HG03060 (cell line): ENCODE data around the gene KCTD10.

Experiments
- ATAC-seq: cut with Tn5 transposase; IDR thresholded peaks from one replicate; pipeline ENCODE4 v1.9.1; 2021; ENCODE audit warnings: low read depth, moderate number of reproducible peaks; ENCODE audit not compliant: unreplicated experiment

KCTD10 gene

DNA sequence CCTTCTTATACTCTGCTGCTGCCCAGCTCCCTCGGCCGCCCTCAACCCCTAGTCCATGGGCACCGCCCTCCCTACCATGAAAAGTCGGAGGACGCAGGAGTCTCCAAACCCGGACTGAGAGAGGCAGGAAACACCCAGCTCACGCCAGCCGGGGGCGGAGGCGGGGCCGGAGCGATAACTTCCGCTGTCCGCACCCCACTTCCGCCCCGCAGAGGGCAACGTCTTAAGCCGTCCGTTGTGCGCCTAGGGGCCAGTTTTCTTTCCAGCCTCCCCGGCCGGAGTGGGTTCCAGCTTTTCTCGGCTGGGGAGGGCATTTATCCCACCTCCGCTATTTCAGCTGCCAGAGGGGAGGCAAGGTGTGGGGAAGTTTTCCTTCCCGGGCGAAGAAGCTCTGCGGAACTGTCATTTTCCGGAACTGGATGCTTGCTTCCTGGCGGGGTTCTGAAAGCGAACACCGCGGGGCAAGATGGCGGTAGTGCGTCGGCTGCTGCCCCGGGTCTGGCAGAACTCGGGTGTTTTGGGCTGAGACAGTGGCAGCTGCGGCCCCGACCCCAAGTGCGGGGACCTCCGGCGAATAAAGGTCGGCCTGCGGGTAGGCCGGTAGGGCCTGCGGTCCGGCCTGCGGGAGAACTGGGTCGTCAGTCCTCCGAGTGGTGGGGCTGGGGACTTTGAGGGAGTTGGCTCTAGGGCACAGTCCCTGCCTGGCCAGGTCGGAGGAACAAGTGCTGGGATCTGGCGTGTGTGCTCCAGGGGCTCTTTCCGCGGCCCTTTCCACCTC lies at the start of gene KCTD10, which contains the start of gene UBE3B:
KCTD10 (minus strand) TSS at position 116 of the 778 bp plus-strand sequence; CDS start at position 78, 38 bp downstream.
UBE3B (plus strand) TSS at position 450 of the 778 bp plus-strand sequence. CDS start 5,918 bp downstream, outside the sequence.
- ATAC-seq = peak; percentile 72

- ATAC-seq = no peak
Observed at GRCh38 chr12:109525279-109525585, 48.1 kb upstream of the KCTD10 start.

DNA sequence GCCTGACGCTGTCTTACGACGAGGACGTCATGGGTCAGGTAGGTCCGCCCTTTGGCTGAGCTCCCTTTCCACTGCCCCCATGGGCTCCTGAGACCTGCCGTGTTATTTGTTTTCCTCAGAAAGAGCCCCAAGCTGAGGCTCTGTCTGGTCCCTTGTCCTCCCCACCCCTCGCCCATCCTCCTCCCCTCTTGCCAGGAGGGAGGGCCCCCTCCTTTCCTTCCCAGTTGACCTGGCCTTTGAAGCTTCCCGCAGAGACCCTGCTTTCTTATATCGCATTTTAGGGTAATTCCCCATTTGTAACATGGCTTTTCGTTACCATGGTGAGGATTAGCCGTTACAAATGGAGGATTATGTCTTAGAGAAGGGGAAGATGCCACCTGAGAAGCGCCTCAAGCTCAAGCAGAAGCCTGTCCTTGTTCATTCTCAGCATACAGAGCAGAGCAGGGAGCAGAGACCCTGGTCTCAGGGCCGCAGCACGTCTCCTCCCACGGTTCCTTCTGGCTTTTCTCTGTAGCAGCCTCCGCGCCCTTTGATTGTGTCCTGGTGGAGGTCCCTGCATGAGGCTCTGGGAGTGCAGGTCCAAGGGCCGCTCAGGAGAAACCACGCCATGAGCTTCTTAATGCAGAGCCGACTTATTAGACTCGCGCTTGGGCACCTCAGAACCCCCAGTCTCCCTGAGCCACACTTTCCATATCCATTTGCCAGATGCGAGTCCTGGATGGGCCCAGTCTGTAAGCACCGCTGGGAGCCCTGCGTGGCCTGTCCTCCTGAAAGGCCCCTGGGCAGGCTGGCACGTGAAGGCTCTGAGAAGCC lies 47.6 kb upstream of the KCTD10 start:
- ATAC-seq = no peak

- no peak for ATAC-seq
Observed at GRCh38 chr12:109523504-109523903, 46.4 kb upstream of the KCTD10 start.

GRCh38 chr12:109523071-109523470 lies 46.0 kb upstream of the KCTD10 start:
- no peak for ATAC-seq

- ATAC-seq = no peak
Observed at GRCh38 chr12:109521831-109522230, 44.7 kb upstream of the KCTD10 start.

DNA sequence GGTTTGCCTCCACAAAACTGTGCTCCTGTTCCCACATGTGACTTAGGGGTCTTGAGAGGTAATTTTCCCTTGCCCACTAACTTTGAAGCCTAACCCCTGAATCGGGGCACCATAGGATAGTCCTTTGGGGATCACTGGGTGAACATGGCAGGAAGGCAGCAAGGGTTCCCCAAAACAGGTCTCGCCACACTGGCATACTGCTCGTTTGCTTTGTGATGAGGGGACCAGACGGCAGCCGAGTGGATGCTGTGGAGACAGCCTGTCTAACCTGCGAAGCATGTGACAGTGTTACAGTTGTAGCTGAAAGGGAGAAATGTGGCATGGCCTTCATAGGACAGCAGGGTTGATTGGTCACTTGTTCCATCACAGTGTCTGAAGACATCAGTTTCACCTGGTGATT lies 42.7 kb upstream of the KCTD10 start:
- ATAC-seq = no peak

- no peak for ATAC-seq
Observed at GRCh38 chr12:109518820-109519665, 41.9 kb upstream of the KCTD10 start.

DNA sequence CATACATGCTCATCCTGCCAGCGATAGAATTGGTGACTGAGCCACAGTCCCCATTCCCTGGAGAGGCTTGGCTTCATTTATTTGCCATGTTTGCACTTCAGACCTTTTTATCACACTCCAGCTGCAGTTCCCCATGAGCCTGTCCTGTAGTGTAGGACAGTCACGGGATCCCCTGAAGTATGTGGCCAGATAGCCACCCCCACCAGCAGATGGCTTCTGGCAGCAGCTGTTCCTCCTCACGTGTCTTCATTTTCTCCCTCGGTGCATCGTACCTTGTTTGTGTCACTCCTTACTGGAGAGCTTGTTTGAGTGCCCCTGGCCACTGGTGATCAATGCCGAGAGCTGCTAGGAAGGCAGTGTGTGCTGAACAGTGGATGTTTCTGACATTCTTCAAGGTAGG lies 40.5 kb upstream of the KCTD10 start:
- no peak for ATAC-seq

DNA sequence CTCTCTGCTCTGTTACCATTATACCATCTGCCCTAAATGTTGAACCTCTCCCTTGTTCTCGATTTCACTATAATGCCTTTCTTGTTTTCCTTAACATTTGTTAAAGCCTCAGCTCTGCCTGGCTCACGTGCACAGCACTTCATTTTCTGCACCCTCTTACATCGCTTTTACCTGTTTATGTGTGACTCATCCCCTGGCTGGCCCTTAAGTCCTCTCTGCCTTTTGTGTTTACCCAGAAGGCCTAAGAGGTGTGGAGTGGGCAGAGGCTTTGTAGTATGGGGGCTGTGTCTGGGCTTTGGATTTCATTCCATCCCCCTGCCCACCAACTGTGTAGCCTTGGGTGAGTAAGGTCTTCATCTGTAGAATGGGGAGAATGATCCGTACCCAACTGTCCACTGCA lies 36.9 kb upstream of the KCTD10 start:
- no peak for ATAC-seq

- ATAC-seq = no peak
Observed at GRCh38 chr12:109513051-109513450, 36.0 kb upstream of the KCTD10 start.

DNA sequence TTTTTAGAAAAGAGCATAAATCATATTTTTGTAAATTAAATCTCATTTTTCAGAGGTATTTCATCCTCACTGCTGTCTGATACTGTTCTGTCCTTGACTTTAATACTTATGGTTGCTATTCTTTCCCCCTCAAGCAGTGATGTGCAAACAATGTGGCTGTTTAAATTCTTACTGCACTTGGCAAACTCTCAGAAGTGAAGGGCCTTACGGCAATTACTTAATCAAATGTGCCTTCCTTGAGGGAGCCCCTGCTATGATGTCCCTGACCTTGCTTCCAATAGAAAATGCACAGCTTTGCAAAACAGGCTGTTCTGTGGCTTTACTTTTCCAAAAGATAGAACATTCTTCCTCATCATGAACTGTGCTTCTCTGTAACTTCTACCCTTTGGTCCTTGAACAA lies 35.5 kb upstream of the KCTD10 start:
- ATAC-seq = no peak

DNA sequence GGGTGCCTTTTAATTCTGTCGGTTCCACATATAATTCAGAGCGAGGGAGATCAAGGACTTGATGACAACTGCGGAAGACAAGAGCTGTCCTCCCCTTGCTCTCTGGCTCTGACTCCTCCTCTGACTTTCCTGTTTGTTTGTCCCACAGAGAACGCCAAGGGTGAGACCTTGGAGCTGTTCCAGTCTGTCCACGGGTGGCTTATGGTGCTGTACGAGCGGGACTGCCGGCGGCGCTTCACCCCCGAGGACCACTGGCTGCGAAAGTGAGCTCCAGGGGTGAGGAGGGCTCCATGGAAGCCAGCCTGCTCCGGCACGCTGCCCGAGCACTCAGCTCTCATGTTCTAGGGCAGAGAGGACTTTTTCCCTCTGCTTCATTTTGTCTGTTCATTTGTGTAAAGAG lies 33.1 kb upstream of the KCTD10 start:
- ATAC-seq = no peak

- no peak for ATAC-seq
Observed at GRCh38 chr12:109504068-109504467, 27.0 kb upstream of the KCTD10 start.

DNA sequence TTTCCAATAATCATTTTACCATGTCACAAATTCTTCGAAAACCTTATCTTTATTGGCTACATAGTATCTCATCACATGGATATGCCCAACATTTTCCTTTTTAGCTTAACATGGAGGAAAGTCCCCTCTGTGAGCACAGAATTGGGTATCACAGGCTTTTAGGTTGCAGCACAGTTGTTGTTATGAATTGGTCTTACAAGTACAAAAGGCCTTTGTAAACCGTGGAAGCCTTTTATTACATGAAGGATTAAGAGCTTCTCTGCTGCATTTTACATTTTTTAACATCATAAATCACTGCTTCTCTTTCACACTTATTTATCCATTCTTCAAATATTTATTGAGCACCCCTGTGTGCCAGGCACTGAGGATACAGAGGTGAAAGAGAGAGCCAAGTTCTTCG lies 26.5 kb upstream of the KCTD10 start:
- ATAC-seq = no peak

GRCh38 chr12:109502332-109502731 lies 25.2 kb upstream of the KCTD10 start:
- no peak for ATAC-seq

GRCh38 chr12:109501299-109501698 lies 24.2 kb upstream of the KCTD10 start:
- ATAC-seq = no peak

- no peak for ATAC-seq
Observed at GRCh38 chr12:109500406-109501185, 23.5 kb upstream of the KCTD10 start.

DNA sequence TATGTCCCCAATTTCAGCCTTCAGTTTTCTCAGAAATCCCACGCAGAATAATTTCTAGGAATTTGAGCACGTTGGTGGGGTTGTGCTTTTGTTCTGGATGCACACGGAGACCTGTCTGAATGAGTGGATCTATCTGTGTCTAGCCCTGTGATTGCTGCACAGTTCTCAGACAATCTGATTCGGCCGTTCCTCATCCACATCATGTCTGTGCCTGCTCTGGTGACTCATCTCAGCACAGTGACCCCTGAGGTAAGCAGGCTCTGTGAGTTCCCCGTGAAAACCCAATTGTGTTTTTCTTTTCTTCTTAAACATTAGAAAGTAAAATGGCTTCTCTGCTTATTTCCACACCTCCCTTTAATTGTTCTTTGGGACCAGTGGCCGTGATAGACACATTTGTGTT lies 20.6 kb upstream of the KCTD10 start:
- no peak for ATAC-seq

GRCh38 chr12:109496306-109496705 lies 19.2 kb upstream of the KCTD10 start:
- ATAC-seq = no peak
